Upper lobe of left lung (tissue), 4 donors: Measurements from ENCODE around the gene TMEM9B.

Source experiments
- CTCF ChIP-seq, 6 experiments: fragments of 450-650 bp in 4 of 6; fragments of 200-600 bp in 2 of 6; sonication (generic) in 2 of 6; IDR thresholded peaks; one replicate each; pipeline ENCODE4 v1.5.1; 2016 to 2019; ENCODE audit warnings: antibody characterized with exemption in 6 of 6
- POLR2A ChIP-seq, 4 donors: fragments of 450-650 bp; IDR thresholded peaks; one replicate each; pipeline ENCODE4 v1.5.1; 2016 to 2017; ENCODE audit warnings: antibody characterized with exemption in 4 of 4, mild to moderate bottlenecking in 2 of 4

DNA sequence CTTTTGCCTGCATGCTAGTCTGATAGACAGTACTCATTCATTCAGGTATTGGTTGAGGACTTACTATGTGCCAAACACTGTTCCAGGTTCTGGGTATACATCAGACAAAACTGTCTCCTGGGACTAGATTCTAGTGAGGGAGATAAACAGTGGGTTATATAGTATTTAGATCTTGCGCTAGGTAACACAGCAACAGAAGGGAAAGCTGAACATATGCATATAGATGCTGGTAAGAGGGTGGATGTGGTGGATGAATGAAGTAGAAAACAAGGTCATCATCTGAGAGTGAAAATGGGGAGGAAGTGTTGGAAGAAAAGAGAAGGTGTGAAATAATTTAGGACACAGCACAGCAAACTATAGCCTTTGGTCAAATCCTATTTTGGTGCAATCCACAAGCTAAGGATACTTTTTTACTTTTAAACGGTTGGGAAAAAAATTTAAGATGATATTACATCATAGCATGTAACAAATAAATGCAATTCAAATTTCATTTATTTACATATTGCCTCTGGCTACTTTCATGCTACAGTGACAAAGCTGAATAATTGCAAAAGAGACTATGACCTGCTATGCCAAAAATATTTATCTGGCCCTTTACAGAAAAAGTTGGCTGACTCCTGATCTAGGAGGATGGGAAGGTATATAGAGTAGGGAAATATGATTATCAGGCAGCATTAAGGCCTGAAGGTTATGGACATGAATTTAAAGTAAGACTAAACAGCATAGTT lies 7.1 kb upstream of the TMEM9B start:
- no peak for TF ChIP-seq CTCF (IDR thresholded peaks at IDR 0.05)
- no peak for TF ChIP-seq POLR2A (IDR thresholded peaks at IDR 0.05)
